ENCODE measurements around the gene FCRL5.

The FCRL5 gene

GRCh38 chr1:157487096-157487495 lies 65.2 kb downstream of the FCRL5 start:
- no peak for DNase-seq

GRCh38 chr1:157486400-157486799 lies 65.9 kb downstream of the FCRL5 start:
- peak; percentile 36 for DNase-seq

GRCh38 chr1:157485793-157486192 lies 66.5 kb downstream of the FCRL5 start:
- peak; percentile 9 for DNase-seq

- no peak for DNase-seq
These were observed 67.7 kb downstream of the FCRL5 start for GRCh38 chr1:157484573-157484972.

- no peak for DNase-seq
These were observed 68.7 kb downstream of the FCRL5 start for GRCh38 chr1:157483635-157484034.

GRCh38 chr1:157482717-157483116 lies 69.6 kb downstream of the FCRL5 start:
- DNase-seq: no peak

- no peak for DNase-seq
These were observed 70.1 kb downstream of the FCRL5 start for GRCh38 chr1:157482174-157482573.

- no peak for DNase-seq
These were observed 74.3 kb downstream of the FCRL5 start for GRCh38 chr1:157478030-157478429.

GRCh38 chr1:157477419-157477818 lies 74.9 kb downstream of the FCRL5 start:
- no peak for DNase-seq

- no peak for DNase-seq
These were observed 79.4 kb downstream of the FCRL5 start for GRCh38 chr1:157472959-157473358.

GRCh38 chr1:157472056-157472701 lies 80.1 kb downstream of the FCRL5 start:
- no peak for DNase-seq

GRCh38 chr1:157471531-157471930 lies 80.8 kb downstream of the FCRL5 start:
- no peak for DNase-seq

- DNase-seq: no peak
These were observed 82.3 kb downstream of the FCRL5 start for GRCh38 chr1:157469752-157470675.

- no peak for DNase-seq
These were observed 83.0 kb downstream of the FCRL5 start for GRCh38 chr1:157469300-157469699.

GRCh38 chr1:157466011-157466410 lies 86.3 kb downstream of the FCRL5 start:
- no peak for DNase-seq
